Measurements from ENCODE around the gene FFAR4. TPM values are rescaled to one million over a fixed set of nuclear protein-coding genes. Genes with fewer than 3 reads are reported as not detected.

Gene FFAR4
- total RNA-seq, 1 donor from 2014 or later, result not detected

DNA sequence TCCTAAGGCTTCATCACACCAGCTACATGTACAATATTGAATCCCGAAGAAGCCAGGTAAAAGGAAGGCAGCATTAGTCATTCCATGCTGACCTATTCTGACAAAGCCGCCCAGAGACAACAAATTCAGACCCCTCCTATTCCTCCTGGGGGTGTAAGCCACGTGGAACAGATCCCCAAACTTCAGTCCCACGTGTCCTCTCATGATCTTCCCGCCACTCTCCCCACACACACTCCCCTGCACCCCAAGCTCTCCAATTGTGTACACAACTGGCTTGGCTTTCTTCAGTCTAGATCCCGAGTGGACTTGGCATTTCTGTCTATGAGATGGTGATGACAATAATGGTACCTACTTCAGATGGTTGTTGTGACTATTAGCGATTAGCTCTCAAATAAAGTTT lies 54.5 kb downstream of the FFAR4 start:
- DNase-seq (ENCODE audit: low spot score in 2 of 2), result no peak
- no peak overlapping the region for H3K27ac ChIP-seq
- H3K36me3 ChIP-seq, result no peaks in the 10 kb centered on the region
- TF ChIP-seq, protein P1, sequence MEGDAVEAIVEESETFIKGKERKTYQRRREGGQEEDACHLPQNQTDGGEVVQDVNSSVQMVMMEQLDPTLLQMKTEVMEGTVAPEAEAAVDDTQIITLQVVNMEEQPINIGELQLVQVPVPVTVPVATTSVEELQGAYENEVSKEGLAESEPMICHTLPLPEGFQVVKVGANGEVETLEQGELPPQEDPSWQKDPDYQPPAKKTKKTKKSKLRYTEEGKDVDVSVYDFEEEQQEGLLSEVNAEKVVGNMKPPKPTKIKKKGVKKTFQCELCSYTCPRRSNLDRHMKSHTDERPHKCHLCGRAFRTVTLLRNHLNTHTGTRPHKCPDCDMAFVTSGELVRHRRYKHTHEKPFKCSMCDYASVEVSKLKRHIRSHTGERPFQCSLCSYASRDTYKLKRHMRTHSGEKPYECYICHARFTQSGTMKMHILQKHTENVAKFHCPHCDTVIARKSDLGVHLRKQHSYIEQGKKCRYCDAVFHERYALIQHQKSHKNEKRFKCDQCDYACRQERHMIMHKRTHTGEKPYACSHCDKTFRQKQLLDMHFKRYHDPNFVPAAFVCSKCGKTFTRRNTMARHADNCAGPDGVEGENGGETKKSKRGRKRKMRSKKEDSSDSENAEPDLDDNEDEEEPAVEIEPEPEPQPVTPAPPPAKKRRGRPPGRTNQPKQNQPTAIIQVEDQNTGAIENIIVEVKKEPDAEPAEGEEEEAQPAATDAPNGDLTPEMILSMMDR (IDR thresholded peaks at IDR 0.05), result no peak
- intact Hi-C loops (cut with DNase I), result no loop called here
- H3K27me3 ChIP-seq, result no peaks in the 10 kb centered on the region
- no peaks in the 10 kb centered on the region for H3K4me1 ChIP-seq
- H3K9me3 ChIP-seq, result no peaks in the 10 kb centered on the region
- H3K4me3 ChIP-seq, result no peak overlapping the region

DNA sequence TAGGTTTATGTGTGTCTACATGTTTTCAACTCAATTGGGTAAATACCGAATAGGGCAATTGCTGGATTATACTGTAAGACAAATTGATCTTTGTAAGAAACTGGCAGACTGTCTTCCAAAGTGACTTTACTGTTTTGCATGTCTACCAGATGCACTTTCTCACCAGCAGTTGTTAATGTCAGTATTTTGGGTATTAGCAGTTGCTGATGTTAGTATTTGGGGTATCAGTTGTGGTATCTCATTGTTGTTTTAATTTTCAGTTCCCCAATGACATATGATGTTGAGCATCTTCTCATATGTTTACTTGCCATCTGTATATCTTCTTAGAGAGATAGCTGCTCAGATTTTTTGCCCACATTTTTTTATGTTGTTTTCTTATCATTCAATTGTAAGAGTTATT lies 56.5 kb downstream of the FFAR4 start:
- no peaks in the 10 kb centered on the region for H3K4me1 ChIP-seq
- TF ChIP-seq, protein P1 (IDR thresholded peaks at IDR 0.05), result no peak
- H3K9me3 ChIP-seq, result no peaks in the 10 kb centered on the region
- H3K27me3 ChIP-seq, result no peaks in the 10 kb centered on the region
- DNase-seq (ENCODE audit: low spot score in 2 of 2), result no peak
- no peak overlapping the region for H3K27ac ChIP-seq
- H3K4me3 ChIP-seq, result no peak overlapping the region
- no peaks in the 10 kb centered on the region for H3K36me3 ChIP-seq
- intact Hi-C loops (cut with DNase I), result no loop called here

DNA sequence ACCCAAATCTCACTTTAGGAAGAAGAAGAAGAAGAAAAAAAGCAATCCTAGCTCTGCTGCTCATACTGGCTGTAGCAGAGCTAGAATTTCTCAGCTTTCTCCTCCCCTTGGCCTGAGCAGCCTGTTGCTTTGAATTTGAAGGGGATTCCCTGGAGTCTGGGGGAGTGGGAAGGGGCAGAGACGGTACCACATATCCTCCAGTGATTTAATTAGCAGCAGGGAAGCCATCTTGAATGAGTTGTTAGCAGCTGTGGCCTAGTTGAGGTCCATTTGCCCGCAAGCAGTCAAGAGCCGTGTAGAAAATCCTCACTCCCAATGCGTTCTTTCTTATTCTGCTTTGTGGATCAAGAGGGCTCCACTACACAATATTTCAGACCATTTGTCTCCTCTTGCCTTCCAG lies 62.4 kb downstream of the FFAR4 start:
- H3K27ac ChIP-seq, result no peak overlapping the region
- no peak for DNase-seq (ENCODE audit: low spot score in 2 of 2)
- no peaks in the 10 kb centered on the region for H3K9me3 ChIP-seq
- no peaks in the 10 kb centered on the region for H3K4me1 ChIP-seq
- H3K36me3 ChIP-seq, result no peaks in the 10 kb centered on the region
- TF ChIP-seq, protein P1 (IDR thresholded peaks at IDR 0.05), result no peak
- no peaks in the 10 kb centered on the region for H3K27me3 ChIP-seq
- intact Hi-C loops (cut with DNase I), result no loop called here
- no peak overlapping the region for H3K4me3 ChIP-seq

DNA sequence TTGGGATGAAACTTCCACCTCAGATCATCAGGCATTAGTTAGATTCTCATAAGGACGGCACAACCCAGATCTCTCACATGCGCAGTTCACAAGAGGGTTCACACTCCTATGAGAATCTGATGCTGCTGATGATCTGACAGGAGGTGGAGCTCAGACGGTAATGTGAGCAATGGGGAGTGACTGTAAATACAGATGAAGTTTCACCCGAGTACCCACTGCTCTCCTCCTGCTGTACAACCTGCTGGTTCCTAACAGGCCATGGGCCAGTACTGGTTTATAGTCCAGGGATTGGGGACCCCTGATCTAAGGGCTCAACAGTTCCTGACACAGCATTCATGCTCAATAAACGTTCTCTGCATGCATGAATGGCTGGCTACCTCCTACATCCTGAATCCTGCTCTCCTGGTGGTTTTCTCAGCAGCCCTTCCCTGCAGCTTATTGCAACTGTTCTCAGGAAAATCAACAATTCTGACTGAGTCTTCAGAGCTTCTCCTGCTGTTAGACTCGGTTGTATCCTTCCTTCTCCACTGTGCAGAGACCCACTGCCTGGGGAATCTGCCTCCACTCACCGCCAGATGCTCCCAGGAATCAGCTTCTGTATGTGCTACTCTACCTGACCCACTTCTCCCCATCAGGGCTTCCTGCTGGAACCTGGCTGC lies 63.3 kb downstream of the FFAR4 start:
- Histone ChIP-seq H3K27me3 (no peaks in the 10 kb centered on the region), H3K4me1 (no peaks in the 10 kb centered on the region), H3K9me3 (no peaks in the 10 kb centered on the region), H3K27ac (no peak overlapping the region), H3K4me3 (no peak overlapping the region), H3K36me3 (no peaks in the 10 kb centered on the region)
- no peak for DNase-seq (ENCODE audit: low spot score in 2 of 2)
- intact Hi-C loops (cut with DNase I), result no loop called here
- TF ChIP-seq, protein P1 (IDR thresholded peaks at IDR 0.05), result no peak

DNA sequence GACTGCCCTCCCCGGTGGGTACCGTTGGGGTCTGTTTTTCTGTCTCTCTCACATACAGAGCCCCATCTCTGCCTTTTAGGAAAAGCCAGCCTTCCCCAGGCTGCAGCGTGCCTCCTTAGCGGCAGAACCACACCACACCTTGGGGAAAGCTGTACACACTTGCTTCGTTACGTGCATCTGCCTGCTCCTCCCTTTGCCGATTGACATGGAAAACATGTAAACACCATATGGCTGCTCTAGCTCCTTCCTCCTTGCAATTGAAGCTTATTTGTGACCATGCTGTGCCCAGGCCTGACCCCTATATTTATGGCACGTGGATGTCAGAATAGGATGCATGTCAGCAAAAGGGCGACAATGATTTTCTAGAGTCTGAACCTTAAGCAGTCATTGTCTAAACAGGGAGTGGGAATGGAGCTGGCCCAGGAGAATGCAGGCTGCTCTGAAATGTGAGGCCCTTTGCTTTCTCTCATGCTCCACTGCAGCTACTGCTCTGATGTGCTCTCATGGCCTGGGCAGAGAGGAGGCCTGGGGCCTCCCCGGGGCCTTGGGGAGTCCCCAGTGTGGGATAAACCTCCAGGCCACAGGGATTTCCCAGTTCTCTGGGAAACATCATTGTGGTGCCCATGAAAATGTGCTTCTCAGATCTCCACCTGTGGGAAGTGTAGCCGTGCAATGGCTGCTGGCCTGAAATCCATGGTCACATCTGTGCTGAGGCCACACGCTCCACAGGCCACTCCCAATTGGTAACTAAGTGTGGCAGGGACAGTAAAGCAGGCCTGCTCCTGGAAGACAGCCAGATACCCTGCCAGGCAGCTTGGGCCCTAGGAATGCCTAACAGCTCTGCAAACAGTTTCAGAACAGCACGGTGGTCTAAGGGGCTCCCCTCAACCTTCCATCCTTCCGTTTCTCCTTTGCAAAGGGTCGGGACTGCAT lies 64.4 kb downstream of the FFAR4 start:
- H3K27me3 ChIP-seq, result no peaks in the 10 kb centered on the region
- no peaks in the 10 kb centered on the region for H3K4me1 ChIP-seq
- no peak overlapping the region for H3K4me3 ChIP-seq
- intact Hi-C loops (cut with DNase I), result no loop called here
- no peak overlapping the region for H3K27ac ChIP-seq
- no peaks in the 10 kb centered on the region for H3K9me3 ChIP-seq
- H3K36me3 ChIP-seq, result no peaks in the 10 kb centered on the region
- no peak for DNase-seq (ENCODE audit: low spot score in 2 of 2)
- TF ChIP-seq, protein P1 (IDR thresholded peaks at IDR 0.05), result no peak

Other genes with a start within 250 kb of the FFAR4 start
- 68.2 TPM for gene MYOF, start 84.3 kb upstream of the FFAR4 start, total RNA-seq
- not detected for gene CEP55, start 70.1 kb upstream of the FFAR4 start, total RNA-seq
- 58.0 TPM for gene RBP4, start 34.6 kb downstream of the FFAR4 start, total RNA-seq
- gene PDE6C, start 45.9 kb downstream of the FFAR4 start, total RNA-seq, result not detected
- gene FRA10AC1, start 135.9 kb downstream of the FFAR4 start, total RNA-seq, result 1.7 TPM
- gene LGI1, start 191.3 kb downstream of the FFAR4 start, total RNA-seq, result not detected